Measurements from ENCODE around the gene ASB1.

The ASB1 gene

DNA sequence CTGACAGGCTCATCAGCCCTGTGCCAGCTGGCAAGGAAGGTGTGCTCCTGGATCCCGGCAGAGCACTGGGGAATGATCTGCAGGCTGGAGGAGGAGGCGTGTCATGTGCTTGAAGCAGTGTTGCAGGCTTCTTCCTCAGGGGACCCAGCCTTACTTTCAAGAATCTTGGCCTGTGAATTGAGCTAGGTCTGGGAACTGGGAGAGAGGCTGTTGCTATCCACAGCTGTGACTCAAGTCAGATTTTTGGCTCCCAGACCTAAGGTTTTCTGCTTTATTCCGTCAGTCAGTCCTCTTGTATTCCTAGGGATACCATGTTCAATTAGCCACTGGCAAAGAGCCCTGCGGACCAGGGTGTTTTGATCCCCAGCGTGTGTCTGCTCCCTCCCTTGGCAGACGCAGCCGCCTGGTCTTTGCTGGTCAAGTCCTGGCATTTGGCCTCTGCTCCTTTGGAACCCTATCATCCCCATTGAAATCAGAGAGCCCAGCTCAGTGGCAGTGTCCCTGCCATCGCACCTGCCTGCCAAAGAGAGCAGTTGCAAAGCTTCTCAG lies 32.4 kb downstream of the ASB1 start:
- DNase-seq (ENCODE audit: extremely low spot score) = no peak
- ChIA-PET CTCF (no interaction called here), POLR2A (no interaction called here)
- TF ChIP-seq L3MBTL2 (conservative IDR thresholded peaks at IDR 0.05) (no peak), FOXM1 (IDR thresholded peaks at IDR 0.05; ENCODE audit: borderline replicate concordance) (no peak), ELF4 (IDR thresholded peaks at IDR 0.05) (no peak), ARNT (IDR thresholded peaks at IDR 0.05) (no peak), TARDBP (IDR thresholded peaks at IDR 0.05) (no peak), FOXA1 (IDR thresholded peaks at IDR 0.05) (no peak), NFRKB (IDR thresholded peaks at IDR 0.05) (no peak), SP1 (IDR thresholded peaks at IDR 0.05) (no peak), BHLHE40 (IDR thresholded peaks at IDR 0.05; ENCODE audit: borderline replicate concordance) (no peak), ZNF384 (IDR thresholded peaks at IDR 0.05) (no peak), FOXK2 (IDR thresholded peaks at IDR 0.05) (no peak), CTBP1 (IDR thresholded peaks at IDR 0.05; ENCODE audit: borderline replicate concordance) (no peak), SUZ12 (IDR thresholded peaks at IDR 0.05) (no peak), HDGF (IDR thresholded peaks at IDR 0.05; ENCODE audit: borderline replicate concordance) (no peak), LEF1 (IDR thresholded peaks at IDR 0.05; ENCODE audit: borderline replicate concordance) (no peak)
- TF ChIP-seq, protein P1, sequence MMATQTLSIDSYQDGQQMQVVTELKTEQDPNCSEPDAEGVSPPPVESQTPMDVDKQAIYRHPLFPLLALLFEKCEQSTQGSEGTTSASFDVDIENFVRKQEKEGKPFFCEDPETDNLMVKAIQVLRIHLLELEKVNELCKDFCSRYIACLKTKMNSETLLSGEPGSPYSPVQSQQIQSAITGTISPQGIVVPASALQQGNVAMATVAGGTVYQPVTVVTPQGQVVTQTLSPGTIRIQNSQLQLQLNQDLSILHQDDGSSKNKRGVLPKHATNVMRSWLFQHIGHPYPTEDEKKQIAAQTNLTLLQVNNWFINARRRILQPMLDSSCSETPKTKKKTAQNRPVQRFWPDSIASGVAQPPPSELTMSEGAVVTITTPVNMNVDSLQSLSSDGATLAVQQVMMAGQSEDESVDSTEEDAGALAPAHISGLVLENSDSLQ (IDR thresholded peaks at IDR 0.05) = no peak

DNA sequence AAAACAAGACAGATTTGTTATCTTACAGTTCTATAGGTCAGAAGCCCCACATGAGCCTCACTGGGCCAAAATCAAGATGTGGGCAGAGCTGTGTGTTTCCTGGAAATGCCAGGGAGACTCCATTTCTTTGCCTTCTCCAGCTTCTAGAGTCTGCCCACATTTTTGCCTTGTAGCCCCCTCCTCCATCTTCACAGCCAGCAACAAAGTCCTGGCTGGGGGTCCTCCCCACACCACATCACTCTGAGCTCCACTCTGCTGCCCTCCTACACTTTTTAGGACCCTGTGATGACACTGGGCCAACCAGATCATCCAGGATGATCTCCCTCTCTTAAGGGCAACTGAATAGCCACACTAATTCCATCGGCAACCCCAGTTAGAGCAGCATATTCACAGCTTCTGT lies 34.3 kb downstream of the ASB1 start:
- TF ChIP-seq HDGF (IDR thresholded peaks at IDR 0.05; ENCODE audit: borderline replicate concordance) (no peak), ELF4 (IDR thresholded peaks at IDR 0.05) (no peak), FOXK2 (IDR thresholded peaks at IDR 0.05) (no peak), LEF1 (IDR thresholded peaks at IDR 0.05; ENCODE audit: borderline replicate concordance) (no peak), SUZ12 (IDR thresholded peaks at IDR 0.05) (no peak), FOXM1 (IDR thresholded peaks at IDR 0.05; ENCODE audit: borderline replicate concordance) (no peak), SP1 (IDR thresholded peaks at IDR 0.05) (no peak), ARNT (IDR thresholded peaks at IDR 0.05) (no peak), TARDBP (IDR thresholded peaks at IDR 0.05) (no peak), BHLHE40 (IDR thresholded peaks at IDR 0.05; ENCODE audit: borderline replicate concordance) (no peak), FOXA1 (IDR thresholded peaks at IDR 0.05) (no peak), CTBP1 (IDR thresholded peaks at IDR 0.05; ENCODE audit: borderline replicate concordance) (no peak), ZNF384 (IDR thresholded peaks at IDR 0.05) (no peak)
- TF ChIP-seq, protein P1 (IDR thresholded peaks at IDR 0.05) = no peak
- CTCF ChIA-PET = interaction anchor here (1.3 kb wide), 1 partner anchor 90 kb away, joined by 3 read pairs; no protein-coding TSS in a partner anchor
- POLR2A ChIA-PET = no interaction called here
- no peak for DNase-seq (ENCODE audit: extremely low spot score)

DNA sequence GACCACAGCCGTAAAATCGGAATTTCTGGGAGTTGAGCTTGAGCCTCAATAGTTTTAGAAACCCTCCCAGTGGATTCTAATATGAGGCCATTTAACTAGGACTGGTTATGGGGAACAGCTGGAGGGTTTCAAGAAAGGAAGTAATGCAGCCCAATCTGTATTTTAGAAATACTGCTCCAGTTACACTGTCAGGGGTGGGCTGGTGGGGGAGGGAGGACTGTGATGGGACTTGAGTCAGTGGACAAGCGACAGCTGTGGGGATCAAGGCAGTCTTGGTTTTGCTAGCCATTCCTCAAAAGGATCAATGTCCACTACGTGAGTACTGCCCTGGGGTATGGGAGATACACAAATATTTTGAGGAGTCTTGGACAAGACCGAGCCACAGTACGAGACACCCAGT lies 34.8 kb downstream of the ASB1 start:
- ChIA-PET POLR2A (no interaction called here), CTCF (interaction anchor here (1.3 kb wide), 1 partner anchor 91 kb away, joined by 3 read pairs; no protein-coding TSS in a partner anchor)
- TF ChIP-seq BHLHE40 (IDR thresholded peaks at IDR 0.05; ENCODE audit: borderline replicate concordance) (no peak), HDGF (IDR thresholded peaks at IDR 0.05; ENCODE audit: borderline replicate concordance) (no peak), SUZ12 (IDR thresholded peaks at IDR 0.05) (no peak), SP1 (IDR thresholded peaks at IDR 0.05) (no peak), TARDBP (IDR thresholded peaks at IDR 0.05) (no peak), LEF1 (IDR thresholded peaks at IDR 0.05; ENCODE audit: borderline replicate concordance) (no peak), FOXA1 (IDR thresholded peaks at IDR 0.05) (no peak), FOXM1 (IDR thresholded peaks at IDR 0.05; ENCODE audit: borderline replicate concordance) (no peak), ZNF384 (IDR thresholded peaks at IDR 0.05) (no peak)
- no peak for DNase-seq (ENCODE audit: extremely low spot score)

DNA sequence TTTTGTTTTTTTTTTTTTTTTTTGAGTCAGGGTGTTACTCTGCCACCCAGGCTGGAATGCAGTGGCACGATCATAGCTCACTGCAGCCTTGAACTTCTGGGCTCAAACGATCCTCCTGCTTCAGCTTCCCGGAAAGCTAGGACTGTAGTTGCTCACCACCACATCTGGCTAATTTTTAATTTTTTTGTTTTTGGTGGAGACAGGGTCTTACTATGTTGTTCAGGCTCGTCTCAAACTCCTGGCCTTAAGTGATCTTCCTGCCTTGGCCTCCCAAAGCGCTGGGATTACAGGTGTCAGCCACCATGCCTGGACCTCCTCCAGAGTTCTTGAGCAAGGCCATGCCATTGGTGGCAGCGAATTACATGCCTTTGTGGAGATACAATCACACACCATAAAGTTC lies 35.2 kb downstream of the ASB1 start:
- CTCF ChIA-PET = no interaction called here
- no peak for TF ChIP-seq FOXK2 (IDR thresholded peaks at IDR 0.05)
- TF ChIP-seq CTBP1 (IDR thresholded peaks at IDR 0.05; ENCODE audit: borderline replicate concordance) = no peak
- TF ChIP-seq, protein P1 (IDR thresholded peaks at IDR 0.05) = no peak
- TF ChIP-seq ARNT (IDR thresholded peaks at IDR 0.05) = no peak
- POLR2A ChIA-PET = no interaction called here
- DNase-seq (ENCODE audit: extremely low spot score) = no peak

DNA sequence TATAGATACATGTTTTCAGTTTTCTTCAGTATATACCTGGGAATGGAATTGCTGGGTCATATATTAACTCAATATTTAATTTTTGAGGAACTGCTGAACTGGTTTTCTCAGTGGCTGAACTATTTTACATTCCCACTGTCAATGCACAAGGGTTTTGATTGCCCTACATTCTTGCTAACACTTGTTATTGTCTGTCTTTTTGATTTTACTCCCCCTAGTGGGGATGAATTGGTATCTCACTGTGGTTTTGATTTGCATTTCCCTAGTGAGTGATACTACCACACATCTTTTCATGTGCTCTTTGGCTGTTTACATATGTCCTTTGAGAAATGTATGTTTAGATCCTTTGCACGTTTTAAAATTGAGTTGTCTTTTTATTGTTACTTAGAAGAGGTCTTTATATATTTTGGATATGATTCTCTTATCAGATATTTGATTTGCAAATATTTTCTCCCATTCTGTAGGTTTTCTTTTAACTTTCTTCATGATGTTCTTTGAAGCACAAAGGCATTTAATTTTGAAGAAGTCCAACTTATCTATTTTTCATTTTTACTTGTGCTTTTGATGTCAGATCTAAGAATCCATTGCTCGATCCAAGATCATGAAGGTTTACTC lies 36.2 kb downstream of the ASB1 start:
- ChIA-PET POLR2A (no interaction called here), CTCF (no interaction called here)
- TF ChIP-seq CTBP1 (IDR thresholded peaks at IDR 0.05; ENCODE audit: borderline replicate concordance) (no peak), FOXK2 (IDR thresholded peaks at IDR 0.05) (no peak), SP1 (IDR thresholded peaks at IDR 0.05) (no peak), ELF4 (IDR thresholded peaks at IDR 0.05) (no peak), FOXM1 (IDR thresholded peaks at IDR 0.05; ENCODE audit: borderline replicate concordance) (no peak), L3MBTL2 (conservative IDR thresholded peaks at IDR 0.05) (no peak), TARDBP (IDR thresholded peaks at IDR 0.05) (no peak), SUZ12 (IDR thresholded peaks at IDR 0.05) (no peak), FOXA1 (IDR thresholded peaks at IDR 0.05) (no peak)
- DNase-seq (ENCODE audit: extremely low spot score) = peak; percentile 39

DNA sequence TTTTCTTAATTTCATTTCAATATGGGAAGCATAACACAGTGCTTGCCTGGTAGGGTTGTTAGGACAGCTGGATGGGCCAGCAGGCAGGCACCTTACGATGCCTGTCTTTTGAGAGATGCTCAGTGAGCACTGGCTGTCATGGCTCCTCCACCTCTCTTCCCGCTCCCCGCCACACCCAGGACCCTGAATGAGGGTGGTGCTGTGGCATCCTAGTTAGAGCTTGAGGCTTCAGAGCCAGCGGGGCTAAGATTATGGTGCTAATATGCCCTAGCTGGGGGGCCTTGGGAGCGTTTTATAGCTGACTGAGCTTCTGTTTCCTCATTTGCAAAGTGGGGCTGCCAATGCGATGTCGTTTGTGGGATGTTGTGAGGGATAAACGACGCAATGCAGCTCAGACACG lies 37.7 kb downstream of the ASB1 start:
- POLR2A ChIA-PET = no interaction called here
- no peak for DNase-seq (ENCODE audit: extremely low spot score)
- no peak for TF ChIP-seq FOXK2 (IDR thresholded peaks at IDR 0.05)
- TF ChIP-seq HDGF (IDR thresholded peaks at IDR 0.05; ENCODE audit: borderline replicate concordance) = no peak
- TF ChIP-seq LEF1 (IDR thresholded peaks at IDR 0.05; ENCODE audit: borderline replicate concordance) = no peak
- no peak for TF ChIP-seq SUZ12 (IDR thresholded peaks at IDR 0.05)
- no peak for TF ChIP-seq CTBP1 (IDR thresholded peaks at IDR 0.05; ENCODE audit: borderline replicate concordance)
- no peak for TF ChIP-seq NFRKB (IDR thresholded peaks at IDR 0.05)
- TF ChIP-seq SP1 (IDR thresholded peaks at IDR 0.05) = no peak
- TF ChIP-seq, protein P1 (IDR thresholded peaks at IDR 0.05) = no peak
- no peak for TF ChIP-seq BHLHE40 (IDR thresholded peaks at IDR 0.05; ENCODE audit: borderline replicate concordance)
- no peak for TF ChIP-seq ELF4 (IDR thresholded peaks at IDR 0.05)
- no peak for TF ChIP-seq TARDBP (IDR thresholded peaks at IDR 0.05)
- TF ChIP-seq ZNF384 (IDR thresholded peaks at IDR 0.05) = no peak
- TF ChIP-seq ARNT (IDR thresholded peaks at IDR 0.05) = no peak
- TF ChIP-seq L3MBTL2 (conservative IDR thresholded peaks at IDR 0.05) = no peak
- TF ChIP-seq FOXA1 (IDR thresholded peaks at IDR 0.05) = no peak
- no peak for TF ChIP-seq FOXM1 (IDR thresholded peaks at IDR 0.05; ENCODE audit: borderline replicate concordance)
- CTCF ChIA-PET = no interaction called here
